Measurements from ENCODE around the gene IGFALS. TPM values are rescaled to one million over a fixed set of nuclear protein-coding genes. Genes with fewer than 3 reads are reported as not detected.
A peak's percentile ranks its signal among the peaks of the same experiment; 100 is the strongest.

The IGFALS gene
- total RNA-seq, 6 donors from 2014 or later: 1.0 to 11.5 (median 3.1) TPM

DNA sequence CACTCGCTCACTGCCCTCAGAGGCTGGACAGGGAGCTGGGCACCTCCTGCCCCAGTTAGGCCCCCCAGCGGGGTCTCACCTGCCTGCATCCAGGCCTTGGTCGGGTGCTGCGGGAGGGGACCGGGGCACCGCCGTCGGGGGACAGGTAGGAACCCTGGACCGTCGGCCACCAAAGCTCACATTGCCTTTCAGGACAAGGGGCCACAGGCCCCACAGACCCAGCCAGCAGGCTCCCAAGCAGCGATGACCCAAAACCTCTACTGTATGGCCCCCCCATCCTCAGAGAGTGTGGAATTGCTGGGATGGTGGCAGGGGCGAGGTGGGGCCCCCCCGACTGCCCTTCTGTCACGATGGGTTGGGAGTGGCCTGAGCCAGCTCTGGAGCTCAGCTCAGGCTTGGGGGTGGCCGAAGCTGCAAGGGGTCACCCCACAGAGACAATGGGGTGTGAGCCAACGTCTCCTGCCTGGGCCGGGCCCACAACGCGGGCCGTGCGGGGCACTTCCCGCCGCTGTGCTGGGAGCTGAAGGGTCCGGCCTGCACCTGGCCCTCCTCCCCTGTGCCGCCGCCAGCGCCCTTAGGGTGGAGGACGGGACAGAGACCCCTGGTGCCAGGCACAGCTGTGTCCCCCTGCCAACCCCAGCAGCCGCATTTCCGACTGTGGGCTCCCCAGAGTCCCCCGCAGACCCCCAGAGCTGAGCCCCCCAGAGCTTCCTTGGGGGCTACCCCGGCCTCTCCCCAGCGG lies 498 bp downstream of the IGFALS start:
- Histone ChIP-seq H3K4me1 (peaks cover 0 to 22% (median 7%) of the 10 kb centered on the region in 4 donors), H3K9me3 (peaks cover 0 to 6% (median 0%) of the 10 kb centered on the region in 4 donors), H3K27ac (peak overlapping the region in 3 of 4 donors; percentile 30 to 45 (median 42)), H3K36me3 (peaks cover 3 to 42% (median 28%) of the 10 kb centered on the region in 4 donors), H3K4me3 (peak overlapping the region in 3 of 4 donors; percentile 12 to 41 (median 40)), H3K27me3 (no peaks in the 10 kb centered on the region)
- WGBS, 2 donors: 80 to 88% methylated on average over 2 to 33 of the region's 33 CpGs
- ATAC-seq (ENCODE audit: low FRiP score in 2 of 2) (no peak), DNase-seq (peak in 1 of 2 donors; percentile 80)
- TF ChIP-seq POLR2A (IDR thresholded peaks at IDR 0.05): no peak
- TF ChIP-seq EP300 (IDR thresholded peaks at IDR 0.05): no peak
- TF ChIP-seq, protein P1, sequence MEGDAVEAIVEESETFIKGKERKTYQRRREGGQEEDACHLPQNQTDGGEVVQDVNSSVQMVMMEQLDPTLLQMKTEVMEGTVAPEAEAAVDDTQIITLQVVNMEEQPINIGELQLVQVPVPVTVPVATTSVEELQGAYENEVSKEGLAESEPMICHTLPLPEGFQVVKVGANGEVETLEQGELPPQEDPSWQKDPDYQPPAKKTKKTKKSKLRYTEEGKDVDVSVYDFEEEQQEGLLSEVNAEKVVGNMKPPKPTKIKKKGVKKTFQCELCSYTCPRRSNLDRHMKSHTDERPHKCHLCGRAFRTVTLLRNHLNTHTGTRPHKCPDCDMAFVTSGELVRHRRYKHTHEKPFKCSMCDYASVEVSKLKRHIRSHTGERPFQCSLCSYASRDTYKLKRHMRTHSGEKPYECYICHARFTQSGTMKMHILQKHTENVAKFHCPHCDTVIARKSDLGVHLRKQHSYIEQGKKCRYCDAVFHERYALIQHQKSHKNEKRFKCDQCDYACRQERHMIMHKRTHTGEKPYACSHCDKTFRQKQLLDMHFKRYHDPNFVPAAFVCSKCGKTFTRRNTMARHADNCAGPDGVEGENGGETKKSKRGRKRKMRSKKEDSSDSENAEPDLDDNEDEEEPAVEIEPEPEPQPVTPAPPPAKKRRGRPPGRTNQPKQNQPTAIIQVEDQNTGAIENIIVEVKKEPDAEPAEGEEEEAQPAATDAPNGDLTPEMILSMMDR (IDR thresholded peaks at IDR 0.05): no peak
- TF ChIP-seq POLR2AphosphoS5 (IDR thresholded peaks at IDR 0.05): no peak

DNA sequence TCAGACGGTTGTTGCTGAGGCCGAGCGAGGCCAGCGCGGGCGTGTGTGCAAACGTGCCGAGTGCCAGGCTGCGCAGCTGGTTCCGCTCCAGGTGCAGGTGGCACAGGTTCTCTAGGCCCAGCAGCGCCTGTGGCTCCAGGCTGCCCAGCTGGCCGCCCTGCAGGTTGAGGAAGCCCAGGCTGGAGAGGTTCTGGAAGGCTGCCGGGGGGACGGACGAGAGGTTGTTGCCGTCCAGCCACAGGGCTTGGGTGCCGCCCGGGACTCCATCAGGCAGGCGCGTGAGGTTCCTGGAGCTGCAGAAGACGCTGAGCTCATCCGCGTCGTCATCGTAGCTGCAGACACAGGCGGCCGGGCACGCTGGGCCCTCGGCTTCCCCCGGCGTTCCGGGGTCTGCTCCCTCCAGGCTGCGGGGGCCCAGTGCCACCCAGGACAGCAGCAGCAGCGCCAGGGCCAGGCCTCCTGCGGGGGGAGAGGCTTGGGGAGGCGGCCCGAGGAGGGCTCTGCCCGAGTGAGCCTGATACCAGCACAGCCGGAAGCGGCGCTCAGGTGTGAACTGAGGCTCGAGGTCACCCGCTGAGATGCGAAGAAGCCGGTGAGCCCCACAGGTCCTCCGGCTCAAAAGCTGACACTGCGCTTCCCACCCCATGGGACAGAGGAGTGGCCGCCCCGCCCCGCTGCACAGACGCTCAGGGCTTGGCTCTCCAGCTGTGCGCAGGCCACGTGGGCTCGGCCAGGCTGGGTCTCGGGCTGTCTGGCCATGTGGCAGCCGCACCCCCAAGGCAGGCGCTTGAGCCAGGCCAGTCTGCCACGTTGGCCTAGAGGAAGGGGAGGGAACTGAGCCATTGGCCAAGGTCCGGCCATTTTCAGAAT lies 1.3 kb downstream of the IGFALS start:
- H3K36me3 ChIP-seq: peaks cover 3 to 50% (median 35%) of the 10 kb centered on the region in 4 donors
- H3K27ac ChIP-seq: no peak overlapping the region
- H3K9me3 ChIP-seq: no peaks in the 10 kb centered on the region
- DNase-seq (peak in 1 of 2 donors; percentile 76), ATAC-seq (ENCODE audit: low FRiP score in 2 of 2) (no peak)
- TF ChIP-seq, protein P1 (IDR thresholded peaks at IDR 0.05): no peak
- TF ChIP-seq EP300 (IDR thresholded peaks at IDR 0.05) (no peak), POLR2AphosphoS5 (IDR thresholded peaks at IDR 0.05) (no peak), POLR2A (IDR thresholded peaks at IDR 0.05) (no peak)
- H3K4me1 ChIP-seq: peaks cover 0 to 22% (median 7%) of the 10 kb centered on the region in 4 donors
- 89 to 95% methylated on average over 14 to 44 of the region's 59 CpGs for WGBS, 2 donors
- no peak overlapping the region for H3K4me3 ChIP-seq
- no peaks in the 10 kb centered on the region for H3K27me3 ChIP-seq

DNA sequence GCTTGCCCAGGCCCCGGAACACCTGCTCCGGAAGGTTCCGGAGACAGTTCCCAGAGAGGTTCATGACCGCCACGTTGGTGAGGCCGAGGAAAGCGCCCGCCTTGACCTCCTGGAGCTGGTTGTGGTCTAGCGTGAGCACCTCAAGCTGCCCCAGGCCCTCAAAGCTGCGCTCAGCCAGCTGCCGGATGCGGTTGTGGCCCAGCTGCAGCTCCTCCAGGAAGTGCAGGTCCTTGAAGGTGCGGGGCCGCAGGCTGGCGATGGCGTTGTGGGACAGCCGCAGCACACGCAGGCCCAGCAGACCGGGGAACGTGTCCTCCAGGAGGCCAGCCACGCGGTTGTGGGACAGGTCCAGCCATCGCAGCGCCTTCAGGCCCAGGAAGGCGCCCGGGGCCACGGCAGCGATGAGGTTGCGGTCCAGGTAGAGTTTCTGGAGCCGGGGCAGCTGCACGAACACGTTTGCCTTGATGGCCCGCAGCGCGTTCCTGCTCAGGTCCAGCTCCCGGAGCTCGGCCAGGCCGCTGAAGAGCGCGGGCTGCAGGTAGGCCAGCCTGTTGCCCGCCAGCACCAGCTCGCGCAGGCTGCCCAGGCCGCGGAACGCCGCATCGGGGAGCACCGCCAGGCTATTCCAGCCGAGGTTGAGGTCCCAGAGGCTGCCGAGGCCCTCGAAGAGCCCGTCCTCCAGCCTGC lies 2.1 kb downstream of the IGFALS start:
- 96% methylated on average over 14 to 38 of the region's 53 CpGs for WGBS, 2 donors
- H3K4me1 ChIP-seq: peaks cover 0 to 22% (median 7%) of the 10 kb centered on the region in 4 donors
- H3K27ac ChIP-seq: no peak overlapping the region
- H3K9me3 ChIP-seq: no peaks in the 10 kb centered on the region
- ATAC-seq (ENCODE audit: low FRiP score in 2 of 2) (no peak), DNase-seq (peak in 1 of 2 donors; percentile 83)
- no peaks in the 10 kb centered on the region for H3K27me3 ChIP-seq
- TF ChIP-seq POLR2A (IDR thresholded peaks at IDR 0.05): no peak
- no peak for TF ChIP-seq EP300 (IDR thresholded peaks at IDR 0.05)
- H3K36me3 ChIP-seq: peaks cover 3 to 58% (median 42%) of the 10 kb centered on the region in 4 donors
- H3K4me3 ChIP-seq: no peak overlapping the region

DNA sequence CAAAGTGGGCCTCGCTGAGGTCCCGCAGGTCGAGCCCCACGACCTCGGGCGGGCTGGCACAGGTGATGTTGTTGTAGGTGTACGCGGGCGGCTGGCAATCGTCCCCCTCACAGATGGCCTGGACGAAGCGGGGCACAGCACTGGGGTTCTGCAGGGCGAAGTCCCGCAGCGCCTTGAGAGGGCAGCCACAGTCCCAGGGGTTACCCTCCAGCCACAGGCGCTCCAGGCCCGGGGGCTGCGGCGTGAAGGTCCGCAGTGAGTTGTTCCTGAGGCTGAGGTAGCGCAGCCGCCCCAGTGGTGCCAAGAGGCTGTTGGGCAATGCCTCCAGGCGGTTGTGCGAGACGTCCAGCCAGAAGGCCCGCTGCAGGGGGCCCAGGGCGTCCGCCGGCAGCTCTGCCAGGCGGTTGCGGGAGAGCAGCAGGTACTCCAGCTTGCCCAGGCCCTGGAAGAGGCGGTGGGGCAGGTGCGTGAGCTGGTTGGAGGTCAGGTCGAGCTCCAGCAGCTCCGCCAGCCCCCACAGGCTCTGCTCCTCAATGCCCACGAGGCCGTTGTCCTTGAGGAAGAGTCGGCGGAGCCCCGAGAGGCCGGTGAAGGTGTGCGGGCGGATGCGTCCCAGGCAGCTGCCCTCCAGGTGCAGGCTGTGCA lies 2.8 kb downstream of the IGFALS start:
- no peak overlapping the region for H3K4me3 ChIP-seq
- DNase-seq: peak; percentile 19 to 82
- no peaks in the 10 kb centered on the region for H3K27me3 ChIP-seq
- no peak for ATAC-seq (ENCODE audit: low FRiP score in 2 of 2)
- peaks cover 3 to 65% (median 43%) of the 10 kb centered on the region in 4 donors for H3K36me3 ChIP-seq
- no peak overlapping the region for H3K27ac ChIP-seq
- 88 to 89% methylated on average over 14 to 41 of the region's 44 CpGs for WGBS, 2 donors
- no peaks in the 10 kb centered on the region for H3K9me3 ChIP-seq
- TF ChIP-seq EP300 (IDR thresholded peaks at IDR 0.05): no peak
- no peak for TF ChIP-seq POLR2A (IDR thresholded peaks at IDR 0.05)
- TF ChIP-seq, protein P1 (IDR thresholded peaks at IDR 0.05): no peak
- no peak for TF ChIP-seq POLR2AphosphoS5 (IDR thresholded peaks at IDR 0.05)
- peaks cover 0 to 24% (median 7%) of the 10 kb centered on the region in 4 donors for H3K4me1 ChIP-seq
